OCI-M2 (cell line): Measurements from ENCODE around the gene CHRNA4.

ENCODE experiments used
- DNase-seq: peaks from one replicate; lab custom pipeline; 2025; ENCODE audit not compliant: unreplicated experiment; lab: John Stamatoyannopoulos, UW

CHRNA4 gene

DNA sequence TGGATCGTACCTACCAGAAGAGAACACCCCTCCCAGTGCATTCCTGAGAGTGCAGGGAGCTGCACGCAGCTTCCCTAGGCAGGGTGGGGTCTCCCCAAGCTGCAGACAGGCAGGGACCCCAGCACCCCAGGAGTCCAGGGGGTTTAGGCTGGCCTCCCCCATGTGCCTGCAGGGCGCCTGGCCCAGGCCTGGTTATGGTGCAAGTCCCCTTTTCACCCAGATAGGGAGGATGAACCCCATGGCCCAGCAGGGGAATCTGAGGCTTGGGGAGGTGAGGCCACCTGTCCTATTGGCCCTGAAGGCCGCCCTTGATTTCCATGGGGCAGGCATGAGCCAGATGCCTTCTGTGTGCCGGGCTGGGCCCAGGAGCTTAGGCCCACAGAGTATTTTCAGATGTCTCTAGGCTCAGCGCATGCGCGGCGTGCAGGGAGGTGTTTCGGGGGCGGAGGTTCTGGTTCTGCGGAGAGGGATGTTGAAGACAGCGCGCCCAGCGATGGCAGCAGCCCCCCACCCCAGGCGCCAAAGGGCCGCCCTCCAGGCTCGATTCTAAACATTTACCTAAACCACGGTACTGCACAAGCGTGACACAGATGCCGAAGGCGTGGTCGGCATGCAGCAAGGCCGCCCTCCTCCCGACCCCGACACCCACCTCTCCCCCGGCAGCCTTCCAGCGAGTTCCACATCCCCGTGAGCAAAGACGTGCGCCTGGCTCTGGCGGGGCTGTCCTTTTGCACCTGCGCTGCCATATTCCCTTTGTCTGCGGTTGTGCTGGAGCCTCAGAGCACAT lies 38.8 kb downstream of the CHRNA4 start:
- DNase-seq, result no peak

DNA sequence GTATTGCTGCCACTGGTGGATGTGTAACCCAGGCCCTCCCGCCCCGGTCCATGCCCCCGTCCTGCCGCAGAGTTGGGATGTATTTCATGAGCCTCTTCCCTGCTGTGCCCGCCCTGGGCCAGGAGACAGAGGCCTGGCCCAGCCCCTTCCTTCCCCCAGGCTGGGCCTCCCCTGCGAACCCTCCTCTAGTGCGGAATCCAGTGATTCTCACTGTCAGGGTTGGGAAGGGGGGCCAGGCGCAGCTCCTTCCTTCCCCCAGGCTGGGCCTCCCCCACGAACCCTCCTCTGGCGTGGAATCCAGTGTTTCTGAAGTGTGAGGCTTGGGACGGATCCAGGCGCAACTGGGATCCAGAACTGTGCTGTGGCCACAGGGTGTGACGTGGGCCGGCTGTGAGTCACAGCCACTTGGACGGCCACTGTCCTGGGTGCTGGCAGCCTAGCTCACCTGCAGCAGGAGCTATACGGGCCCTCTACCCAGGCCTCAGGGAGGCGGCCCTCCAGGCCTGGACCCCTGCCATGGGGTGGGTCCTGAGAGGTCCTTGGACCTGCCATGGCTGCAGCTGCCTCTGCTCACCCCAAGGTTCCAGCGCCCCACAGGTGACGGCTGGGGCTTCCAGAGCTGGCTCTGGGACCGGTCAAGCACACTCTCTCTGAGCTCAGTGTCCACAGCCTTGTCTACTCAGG lies 39.9 kb downstream of the CHRNA4 start:
- no peak for DNase-seq

DNA sequence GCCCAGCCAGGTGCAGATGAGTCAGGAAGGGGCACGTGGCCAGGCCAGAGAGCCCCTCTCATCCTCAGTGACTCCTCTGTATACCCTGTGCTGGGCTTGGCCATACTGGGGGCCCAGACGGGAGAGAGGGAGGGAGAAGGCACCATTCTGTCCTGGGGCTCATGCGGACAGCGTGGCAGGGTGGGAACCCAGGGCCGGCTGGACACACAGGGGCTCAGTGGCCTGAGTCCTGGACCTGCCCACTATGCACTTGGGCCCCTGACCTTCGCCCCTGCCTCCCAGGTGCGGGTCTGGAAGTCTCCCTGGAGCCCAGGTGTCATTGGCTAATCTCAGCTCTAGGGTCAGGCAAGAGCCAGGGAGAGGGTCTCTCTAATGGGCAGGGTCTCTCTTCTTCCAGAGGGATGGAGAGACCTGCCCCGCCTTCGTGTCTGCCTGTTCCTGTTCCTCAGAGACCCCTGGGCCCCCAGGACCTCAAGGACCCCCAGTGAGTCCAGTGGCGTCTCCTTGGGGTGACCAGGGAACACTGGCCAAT lies 40.5 kb downstream of the CHRNA4 start:
- no peak for DNase-seq

DNA sequence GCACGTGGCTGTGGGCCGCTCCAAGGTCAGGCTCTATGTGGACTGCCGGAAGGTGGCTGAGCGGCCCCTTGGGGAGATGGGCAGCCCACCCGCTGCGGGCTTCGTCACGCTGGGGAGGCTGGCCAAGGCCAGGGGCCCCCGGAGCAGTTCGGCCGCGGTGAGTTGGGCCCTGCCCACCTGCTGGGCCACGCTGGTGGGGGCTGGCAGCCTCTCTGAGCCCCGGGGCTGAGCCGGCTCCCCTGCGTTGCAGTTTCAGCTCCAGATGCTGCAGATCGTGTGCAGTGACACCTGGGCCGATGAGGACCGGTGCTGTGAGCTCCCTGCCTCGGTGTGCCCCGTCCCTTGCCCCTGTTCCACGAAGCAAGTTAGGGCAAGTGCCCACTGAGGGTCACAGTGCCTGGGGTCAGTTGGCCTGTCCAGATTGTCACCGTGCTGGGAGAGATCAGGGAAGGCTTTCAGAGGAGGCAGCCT lies 41.1 kb downstream of the CHRNA4 start:
- DNase-seq, result no peak

DNA sequence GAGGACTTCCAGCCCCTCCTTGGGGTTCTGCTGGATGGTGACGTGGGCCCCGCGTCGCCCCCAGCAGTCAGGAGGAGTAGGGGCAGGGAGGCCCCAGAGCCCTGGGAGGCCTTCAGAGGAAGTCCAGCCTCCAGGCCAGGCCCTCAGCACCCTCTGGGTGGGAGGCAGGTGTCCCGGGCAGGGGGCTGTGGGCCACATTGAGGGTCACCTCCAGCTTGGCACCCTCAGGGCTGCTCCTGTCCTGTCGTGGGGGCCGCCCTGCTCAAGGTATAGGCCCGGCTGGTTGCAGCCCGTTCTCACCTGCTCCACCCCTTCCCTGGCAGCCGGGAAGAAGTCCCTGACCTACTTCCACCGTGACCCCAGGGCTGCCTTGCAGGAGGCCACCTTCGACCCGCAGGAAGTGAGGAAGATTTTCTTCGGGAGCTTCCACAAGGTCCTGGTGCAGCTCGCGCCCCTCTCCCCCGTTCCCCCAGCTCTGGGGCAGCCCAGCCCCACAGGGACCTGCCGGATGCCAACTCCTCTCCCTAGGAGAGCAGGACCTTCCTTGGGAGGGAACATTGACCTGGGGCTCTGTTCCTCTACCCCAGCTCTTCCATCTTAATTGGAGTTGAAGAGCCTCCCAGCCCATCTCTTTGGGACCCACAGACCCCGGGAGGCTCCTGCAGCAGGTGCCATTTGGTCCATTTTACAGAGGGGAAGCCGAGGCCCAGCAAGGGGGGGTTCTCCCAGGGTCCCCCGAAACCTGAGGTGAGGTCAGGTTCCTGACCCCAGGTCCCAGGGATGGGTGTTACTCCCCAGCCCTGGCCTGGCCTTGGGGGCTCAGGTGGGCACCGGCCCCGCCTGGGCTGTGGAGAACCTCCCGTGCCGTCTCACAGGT lies 41.7 kb downstream of the CHRNA4 start:
- no peak for DNase-seq

DNA sequence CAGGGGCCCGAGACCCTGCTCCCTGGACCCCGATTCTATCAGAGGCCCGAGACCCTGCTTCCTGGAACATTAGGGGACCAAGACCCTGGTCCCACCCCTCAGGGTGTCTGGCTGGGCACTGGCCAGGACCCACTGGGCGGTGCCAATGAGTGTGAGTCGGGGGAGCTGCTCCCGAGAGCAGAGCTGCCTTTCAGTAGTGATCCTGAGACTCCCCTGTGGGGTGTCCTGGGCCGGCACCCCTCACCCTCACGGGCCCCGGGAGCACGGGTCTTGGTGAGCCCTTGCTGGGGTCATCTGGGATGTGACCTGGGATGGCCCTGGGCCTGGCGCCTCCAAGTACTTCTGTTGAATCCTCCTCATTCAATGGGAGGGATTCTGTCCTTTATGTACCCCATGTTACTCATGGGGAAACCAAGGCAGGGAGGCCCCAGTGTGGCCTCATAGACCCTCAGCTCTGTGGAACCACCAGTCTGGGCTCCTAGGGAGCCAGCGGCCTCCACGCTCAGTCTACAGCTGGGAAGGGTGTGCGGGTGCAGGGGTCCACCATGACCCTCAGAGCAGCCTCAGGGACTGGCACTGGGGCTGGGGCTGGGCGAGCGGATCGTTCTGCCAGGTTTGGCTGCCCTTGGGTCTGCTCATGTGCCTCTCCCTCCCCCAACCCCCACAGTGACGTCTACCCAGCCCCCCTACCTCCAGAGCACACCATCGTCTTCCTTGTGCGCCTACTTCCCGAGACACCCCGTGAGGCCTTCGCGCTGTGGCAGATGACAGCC lies 42.6 kb downstream of the CHRNA4 start:
- DNase-seq, result no peak

DNA sequence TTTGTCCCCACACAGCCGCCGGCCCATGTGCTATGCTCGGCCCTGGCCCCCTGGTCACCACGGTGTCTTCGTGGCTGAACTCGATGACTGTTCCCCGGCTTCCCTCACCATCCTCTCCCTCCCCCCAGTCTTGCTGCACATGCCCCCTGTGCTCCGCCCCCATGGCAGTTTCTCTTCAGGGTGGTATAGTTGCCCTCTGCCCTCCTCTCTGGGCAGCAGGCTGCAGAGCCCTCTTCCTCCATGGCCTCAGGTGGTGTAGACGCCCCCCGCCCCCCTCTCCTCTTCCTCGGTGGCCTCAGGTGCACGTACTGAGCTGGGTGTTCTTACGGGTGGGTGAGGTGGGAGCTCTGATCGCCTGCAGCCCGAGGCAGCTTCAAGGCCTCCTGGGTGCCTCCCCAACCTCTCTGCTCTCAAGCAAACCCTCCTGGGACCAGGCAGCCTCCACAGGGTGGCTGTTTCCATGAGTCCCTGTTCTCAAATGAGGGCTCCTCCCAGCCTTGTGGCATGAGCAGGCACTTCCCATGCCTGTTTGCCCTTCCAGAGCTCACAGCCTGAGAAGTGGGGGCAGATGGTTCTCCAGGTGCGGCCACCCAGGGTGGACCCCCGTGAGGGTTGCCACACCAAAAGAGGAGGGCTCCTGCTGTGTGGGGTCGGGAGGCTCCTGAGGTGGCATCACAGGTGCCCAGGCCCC lies 43.4 kb downstream of the CHRNA4 start:
- no peak for DNase-seq

DNA sequence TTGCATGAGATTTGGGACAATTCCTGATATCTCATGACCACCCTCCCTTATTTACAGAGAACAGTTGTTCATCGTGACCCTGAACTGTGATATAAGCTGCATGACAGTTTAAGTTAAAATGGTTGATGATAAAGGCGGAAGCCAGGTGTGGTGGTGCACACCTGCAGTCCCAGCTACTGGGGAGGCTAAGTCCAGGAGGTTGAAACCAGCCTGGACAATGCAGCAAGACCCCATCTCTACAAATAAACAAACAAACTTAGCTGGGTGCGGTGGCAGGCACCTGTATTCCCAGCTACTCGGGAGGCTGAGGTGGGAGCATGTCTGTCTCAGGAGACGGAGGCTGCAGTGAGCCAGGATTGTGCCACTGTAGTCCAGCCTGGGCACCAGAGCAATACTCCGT lies 44.1 kb downstream of the CHRNA4 start:
- DNase-seq, result no peak

DNA sequence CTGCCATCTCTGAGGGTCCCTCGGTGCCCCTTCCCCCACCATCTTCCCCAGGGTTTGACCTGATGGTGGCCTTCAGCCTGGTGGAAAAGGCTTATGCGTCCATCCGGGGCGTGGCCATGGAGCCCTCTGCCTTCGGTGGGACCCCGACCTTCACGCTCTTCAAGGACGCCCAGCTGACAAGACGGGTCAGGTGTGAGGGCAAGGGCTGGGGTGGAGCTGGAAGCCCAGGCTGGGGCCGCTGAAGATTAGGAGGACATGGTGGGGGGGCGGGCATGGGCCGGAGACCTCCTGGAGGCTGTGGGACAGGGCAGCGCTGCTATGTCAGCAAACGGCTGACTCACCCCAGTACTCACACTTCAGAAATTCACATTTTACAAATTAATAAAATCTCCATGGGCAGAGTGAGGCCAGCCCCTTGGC lies 44.6 kb downstream of the CHRNA4 start:
- no peak for DNase-seq

DNA sequence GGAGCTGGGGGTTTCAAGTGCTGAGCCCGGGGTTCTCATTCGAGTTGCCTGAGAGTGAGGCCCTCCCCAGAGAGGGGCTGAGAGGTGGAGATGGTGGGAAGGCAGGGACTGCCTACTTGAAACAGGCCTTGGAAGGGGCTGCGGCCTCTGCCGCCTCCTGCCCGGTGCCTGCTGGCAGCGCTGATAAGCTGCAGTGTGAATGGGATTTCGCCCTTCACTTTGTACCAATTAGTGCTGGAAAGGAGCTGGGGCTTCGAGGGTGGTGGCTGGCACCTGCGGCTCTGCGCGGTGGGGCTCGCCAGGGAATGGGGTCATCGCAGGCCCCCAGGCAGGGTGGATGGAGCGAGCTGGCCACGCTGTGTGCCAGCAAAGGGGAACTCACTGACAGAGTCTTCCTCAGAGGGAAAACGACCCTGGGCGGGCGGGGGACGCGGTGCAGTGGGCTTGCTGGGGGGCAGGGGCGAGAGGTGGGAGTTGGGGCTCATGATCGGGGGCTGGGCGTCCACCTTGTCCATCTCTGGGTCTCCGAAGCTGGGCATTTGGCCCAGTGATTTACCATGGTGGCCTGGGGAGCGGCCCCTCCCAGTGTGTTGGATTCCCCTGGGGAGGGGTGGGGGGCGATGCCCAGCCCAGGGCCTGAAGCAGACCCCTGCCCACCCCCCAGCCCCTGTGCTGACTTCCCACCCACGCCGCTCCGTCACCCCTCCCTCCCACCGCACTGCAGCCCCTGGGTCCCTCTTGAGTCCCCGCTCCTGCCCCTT lies 45.2 kb downstream of the CHRNA4 start:
- DNase-seq, result no peak

DNA sequence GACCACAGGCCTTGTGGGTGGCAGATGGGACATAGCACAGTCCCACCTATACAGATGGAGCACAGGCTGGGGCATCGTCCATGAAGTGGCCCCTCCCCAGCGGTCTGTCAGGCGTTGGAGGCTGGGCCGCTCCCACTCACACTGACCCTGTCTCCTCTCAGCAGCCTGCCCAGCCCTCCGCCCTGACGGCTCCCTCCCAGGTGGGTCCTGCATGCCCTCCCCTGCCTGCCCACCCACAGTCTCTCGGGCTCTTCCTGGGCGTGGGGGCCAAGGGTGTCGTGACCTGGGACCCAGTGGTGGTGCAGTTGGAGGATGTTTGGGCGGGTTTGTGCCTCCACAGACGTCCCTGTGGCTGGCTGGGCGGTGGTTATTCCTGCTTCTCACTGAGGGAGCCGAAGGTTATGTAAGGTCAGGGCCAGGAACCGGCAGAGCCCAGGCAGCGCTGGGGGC lies 45.9 kb downstream of the CHRNA4 start:
- DNase-seq, result no peak

DNA sequence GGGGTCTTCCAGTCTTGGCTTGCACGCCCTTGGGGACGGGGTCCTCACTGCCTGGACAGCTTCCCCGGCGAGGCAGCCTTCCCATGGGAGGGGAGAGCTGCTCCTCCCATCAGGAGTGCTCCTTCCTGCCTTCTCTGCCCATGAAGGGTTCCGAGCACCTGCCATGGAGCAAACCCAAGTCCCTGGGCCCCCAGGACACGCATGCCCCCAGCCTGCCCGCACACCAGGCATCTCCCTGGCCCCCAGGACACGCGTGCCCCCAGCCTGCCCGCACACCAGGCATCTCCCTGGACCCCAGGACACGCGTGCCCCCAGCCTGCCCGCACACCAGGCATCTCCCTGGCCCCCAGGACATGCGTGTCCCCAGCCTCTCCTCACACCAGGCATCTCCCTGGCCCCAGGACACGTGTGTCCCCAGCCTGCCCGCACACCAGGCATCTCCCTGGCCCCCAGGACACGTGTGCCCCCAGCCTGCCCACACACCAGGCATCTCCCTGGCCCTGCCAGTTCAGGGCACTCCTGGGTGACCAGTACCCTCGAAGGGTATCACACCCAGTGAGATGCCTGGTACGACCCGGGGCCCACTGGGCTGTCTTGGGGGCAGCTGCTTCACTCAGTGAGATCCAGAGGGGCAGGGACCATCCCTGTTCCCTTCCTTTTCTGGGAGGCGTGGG lies 46.4 kb downstream of the CHRNA4 start:
- DNase-seq, result no peak

DNA sequence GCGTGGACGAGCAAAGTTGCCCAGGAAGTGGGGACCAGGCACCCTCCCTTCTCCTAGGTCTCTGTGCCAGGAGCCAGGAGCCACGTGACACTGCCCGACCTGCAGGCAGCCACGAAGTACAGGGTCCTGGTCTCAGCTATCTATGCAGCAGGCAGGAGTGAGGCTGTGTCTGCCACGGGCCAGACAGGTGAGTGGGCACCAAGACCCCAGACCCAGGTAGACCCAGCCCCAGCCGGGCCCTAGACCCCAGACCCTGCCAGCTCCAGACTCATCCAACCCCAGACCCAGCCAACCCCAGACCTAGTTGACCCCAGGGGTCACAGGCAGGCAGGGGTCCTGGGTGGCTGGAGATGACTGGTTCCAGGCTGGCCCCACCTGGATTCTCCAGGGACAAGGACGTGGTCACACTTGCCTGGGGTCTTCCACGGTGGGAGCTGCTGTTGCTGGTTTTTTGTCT lies 47.1 kb downstream of the CHRNA4 start:
- no peak for DNase-seq

DNA sequence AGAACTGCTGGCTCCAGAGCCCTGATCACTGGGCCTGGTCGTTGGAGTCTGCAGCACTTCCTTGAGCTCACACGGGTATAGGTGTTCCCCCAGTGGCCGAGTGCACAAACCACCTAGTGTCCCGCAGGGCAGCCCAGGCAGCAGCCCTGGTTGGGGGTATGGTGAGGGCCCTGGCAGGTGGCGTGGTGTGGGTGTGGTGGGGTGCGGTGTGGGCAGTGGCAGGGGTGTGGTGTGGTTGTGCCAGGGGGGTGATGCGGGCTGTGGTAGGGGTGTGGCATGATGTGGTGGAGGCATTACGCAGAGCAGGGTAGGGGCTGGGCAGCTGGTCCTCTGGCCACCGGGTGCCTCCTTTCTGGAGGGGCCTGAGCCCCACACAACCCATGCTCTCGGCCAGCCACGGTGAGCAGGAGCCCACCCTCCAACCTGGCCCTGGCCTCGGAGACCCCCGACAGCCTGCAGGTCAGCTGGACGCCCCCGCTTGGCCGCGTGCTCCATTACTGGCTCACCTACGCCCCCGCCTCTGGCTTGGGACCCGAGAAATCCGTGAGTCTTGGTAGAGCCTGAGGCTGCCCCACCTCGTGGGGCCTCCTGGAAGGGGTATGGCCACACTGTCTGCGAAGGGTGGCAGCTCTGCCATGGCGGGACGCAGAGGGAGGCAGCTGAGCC lies 47.7 kb downstream of the CHRNA4 start:
- no peak for DNase-seq

DNA sequence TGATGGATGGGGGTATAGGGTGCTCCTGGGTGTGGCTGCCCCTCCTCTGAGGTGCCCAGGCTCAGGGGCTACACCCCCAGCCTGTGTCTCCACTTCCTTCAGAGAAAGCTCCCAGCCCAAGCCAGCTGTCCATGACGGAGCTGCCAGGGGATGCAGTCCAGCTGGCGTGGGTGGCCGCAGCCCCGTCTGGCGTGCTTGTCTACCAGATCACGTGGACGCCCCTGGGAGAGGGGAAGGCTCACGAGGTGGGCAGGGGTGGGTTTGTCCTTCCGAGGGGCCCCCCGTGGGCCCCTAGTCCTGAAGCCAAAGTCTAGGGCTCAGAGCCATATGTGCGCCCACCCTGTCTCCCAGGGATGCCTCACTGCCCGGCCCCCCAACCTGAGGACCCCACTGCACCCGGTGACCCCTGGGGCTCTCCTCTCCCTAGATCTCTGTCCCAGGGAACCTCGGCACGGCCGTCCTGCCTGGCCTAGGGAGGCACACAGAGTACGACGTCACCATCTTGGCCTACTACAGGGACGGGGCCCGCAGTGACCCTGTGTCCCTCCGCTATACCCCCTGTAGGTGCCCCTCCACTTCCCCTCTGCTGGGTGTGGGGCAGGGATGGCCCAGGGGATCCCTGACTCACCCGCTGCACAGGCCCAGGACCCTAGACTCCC lies 48.3 kb downstream of the CHRNA4 start:
- DNase-seq, result no peak

DNA sequence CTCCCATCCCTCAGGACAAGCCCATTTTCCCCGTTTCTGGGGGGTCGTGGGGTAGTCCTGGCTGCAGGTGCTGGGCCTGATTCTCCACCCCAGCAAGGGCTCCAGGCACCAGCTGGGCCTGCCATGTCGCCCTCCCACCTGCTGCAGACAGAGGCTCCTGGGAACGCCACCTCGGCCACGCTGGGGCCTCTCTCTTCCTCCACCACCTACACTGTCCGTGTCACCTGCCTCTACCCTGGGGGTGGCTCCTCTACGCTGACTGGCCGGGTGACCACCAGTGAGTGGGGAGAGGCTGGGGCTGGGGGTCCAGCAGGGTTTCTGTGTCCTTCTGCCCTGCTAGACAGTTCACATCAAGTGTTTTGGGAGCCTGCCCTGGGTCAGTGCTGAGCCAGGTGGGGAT lies 48.9 kb downstream of the CHRNA4 start:
- DNase-seq, result no peak

DNA sequence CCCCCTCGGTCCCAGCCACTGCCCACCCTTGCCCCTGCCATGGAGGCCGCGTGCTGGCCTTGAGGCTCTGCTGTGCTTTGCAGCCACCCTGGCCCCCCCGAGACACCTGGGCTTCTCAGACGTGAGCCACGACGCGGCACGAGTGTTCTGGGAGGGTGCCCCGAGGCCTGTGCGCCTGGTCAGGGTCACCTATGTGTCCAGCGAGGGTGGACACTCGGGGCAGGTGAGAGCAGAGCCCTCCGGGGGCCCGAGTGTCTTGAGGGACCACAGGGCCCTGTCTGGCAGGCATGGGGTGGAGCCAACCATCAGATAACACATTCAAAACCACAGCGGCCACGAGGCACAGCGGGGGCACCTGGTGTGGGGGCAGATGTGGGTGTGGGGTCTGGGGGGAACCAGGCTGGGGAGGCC lies 49.3 kb downstream of the CHRNA4 start:
- no peak for DNase-seq
